Limb (tissue), 2 donors: ENCODE data around the gene FAM170B.

Experiments
- DNase-seq, 2 donors: peaks; one replicate each; pipeline ENCODE4 v3.0.0-alpha.2; 2016; ENCODE audit errors: extremely low spot score in 2 of 2

FAM170B gene

GRCh38 chr10:49106451-49106850, 27.4 kb downstream of the FAM170B start:
- no peak for DNase-seq

DNA sequence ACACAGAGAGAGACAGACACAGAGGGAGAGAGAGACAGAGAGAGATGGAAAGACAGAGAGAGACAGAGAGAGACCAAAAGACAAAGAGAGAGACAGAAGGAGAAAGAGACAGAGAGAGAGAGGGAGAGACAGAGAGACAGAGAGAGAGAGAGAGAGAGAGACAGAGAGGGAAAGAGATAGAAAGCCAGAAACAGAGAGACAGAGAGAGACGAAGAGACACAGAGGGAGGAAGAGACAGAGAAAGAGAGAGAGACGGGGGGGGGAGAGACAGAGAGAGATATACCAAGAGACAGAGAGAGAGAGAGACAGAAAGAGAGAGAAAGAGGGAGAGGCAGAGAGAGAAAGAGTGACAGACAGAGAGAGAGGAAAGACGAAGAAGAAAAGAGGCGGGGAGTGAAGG, 28.7 kb downstream of the FAM170B start:
- DNase-seq: no peak

DNA sequence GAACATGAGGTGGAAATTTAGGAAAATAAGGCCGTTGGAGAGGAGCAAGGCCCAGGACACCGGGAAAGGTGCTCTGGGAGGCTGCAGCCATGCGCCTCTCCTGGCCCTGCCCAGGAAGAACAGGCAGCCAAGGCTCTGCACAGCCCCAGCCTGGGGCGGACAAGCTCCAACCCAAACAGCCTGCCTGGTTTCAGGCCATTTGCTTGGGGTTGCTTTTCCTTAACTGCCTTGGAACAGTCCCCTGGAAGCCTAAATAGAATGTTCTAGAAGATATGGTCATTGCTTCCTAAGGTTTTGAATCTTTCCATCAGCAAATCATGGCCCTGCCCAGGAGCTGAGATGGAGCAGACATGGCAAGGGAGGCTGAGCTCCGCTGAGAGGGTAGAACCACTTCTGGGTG, 29.5 kb downstream of the FAM170B start:
- no peak for DNase-seq

- no peak for DNase-seq
Observed at GRCh38 chr10:49103761-49104160, 30.1 kb downstream of the FAM170B start.

GRCh38 chr10:49099046-49099445, 34.8 kb downstream of the FAM170B start:
- no peak for DNase-seq

DNA sequence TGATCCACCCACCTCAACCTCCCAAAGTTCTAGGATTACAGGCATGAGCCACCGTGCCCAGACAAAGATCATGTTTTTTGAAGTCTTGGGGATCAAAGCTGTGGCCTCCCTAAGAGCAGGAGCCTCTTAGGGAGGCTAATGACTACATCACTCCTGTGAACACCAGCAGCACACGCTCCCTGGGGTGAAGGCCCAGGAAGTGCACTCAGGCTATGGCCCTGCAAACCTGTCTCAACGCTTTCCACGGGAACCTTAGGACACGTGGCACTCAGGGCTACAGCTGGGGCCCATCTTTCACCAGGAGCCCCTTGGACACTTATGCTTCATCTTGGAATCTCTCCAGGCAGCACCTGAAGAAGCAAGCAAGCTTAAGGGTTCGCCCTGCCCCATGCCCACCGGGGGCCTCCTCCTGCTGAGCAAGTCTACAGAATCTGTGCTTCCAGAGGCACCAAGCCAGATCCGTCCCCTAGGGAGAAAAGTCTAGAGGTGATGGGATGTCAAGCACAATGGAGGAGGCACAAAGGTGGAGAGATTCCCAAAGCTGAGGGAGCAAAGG, 36.9 kb downstream of the FAM170B start:
- no peak for DNase-seq

DNA sequence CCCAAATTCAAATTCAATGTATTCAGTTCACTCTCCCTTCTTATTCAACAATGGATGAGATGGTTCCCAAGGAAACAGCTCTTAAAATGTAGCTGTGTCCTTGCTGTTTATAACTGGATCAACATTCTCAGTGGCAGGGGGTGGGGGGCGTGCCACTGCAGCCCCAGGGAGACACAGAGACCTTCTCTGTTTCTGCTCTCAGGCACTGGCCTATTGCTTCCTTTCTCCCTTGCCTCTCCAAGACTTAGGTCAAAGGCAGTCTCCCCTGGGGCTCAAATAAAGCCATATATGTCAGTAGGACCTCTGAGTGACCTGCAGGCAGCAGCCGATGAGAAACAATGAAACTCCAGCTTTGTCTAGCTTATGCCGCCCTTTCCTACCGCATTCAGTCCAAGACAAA, 39.2 kb downstream of the FAM170B start:
- peak in 1 of 2 donors; percentile 29 for DNase-seq

DNA sequence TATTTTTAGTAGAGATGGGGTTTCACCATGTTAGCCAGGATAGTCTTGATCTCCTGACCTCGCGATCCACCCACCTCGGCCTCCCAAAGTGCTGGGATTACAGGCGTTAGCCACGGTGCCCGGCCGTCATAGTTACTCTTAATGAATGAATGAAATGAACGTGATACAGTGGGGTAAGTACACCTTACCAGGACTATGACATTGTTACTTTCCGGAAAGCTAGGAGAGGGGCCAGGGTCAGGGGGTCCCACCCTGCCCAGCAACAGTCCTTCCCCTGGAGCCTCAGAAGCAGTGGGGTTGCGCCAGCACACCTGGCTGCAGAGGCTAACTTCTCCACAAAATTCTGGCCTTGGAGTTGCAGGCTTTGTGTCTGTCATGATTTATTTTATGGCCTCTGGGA, 39.9 kb downstream of the FAM170B start:
- DNase-seq: peak in 1 of 2 donors; percentile 13

GRCh38 chr10:49092477-49092876, 41.3 kb downstream of the FAM170B start:
- DNase-seq: no peak

DNA sequence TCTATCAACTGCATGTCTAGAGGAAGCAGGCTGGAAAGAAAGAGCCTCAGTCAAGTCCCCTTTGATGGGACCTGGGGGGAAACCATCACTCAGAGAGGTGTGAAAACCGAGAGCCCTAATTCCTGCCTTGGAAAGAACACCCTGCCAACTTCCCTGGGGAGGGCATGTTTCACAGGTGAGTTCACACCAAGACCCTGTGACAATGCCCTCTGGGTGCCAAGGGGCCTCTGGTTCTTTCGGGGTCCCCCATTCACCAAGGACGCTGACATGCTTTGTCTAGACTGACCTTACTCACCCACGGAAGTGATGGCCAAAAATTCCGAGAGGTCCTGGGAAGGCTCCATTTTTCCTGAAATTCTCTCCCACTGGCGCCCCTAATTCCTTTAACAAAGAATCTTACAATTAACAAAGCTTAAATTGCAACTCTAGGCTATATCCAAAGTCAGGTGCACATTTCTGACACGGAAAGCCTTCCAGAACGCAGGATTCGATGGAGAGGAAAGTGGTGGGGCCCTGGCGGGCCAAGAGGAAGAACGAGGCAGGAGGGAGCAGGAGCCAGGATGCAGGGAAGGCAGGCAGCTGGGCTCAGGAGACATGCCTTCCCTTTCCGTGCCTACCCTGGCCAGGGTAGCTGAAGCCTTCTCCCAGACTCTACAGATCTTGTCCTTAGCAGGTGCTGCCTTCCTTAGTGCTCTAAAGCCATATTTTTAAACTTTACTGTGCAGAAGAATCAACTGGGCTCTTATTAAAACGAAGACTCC, 42.2 kb downstream of the FAM170B start:
- DNase-seq: no peak

GRCh38 chr10:49090696-49091380, 43.0 kb downstream of the FAM170B start:
- no peak for DNase-seq

DNA sequence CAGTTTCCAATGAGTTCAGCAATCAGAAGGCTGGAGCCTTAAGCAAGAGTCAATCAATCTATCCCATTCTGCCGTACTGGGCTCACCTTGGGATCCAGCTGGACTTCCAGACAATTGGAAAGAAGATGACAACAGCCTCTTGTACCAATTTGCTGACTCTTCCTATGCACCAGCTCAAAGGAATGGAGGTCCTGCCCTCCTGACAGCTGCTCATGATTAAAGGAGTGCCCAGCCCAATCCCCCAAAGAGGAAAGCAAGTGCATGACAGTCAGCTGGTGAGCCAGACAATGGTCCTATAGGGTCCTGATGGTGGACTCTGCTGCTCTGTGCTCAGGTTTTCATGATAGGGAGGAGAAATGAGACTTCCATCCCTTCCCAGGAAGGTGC, 43.6 kb downstream of the FAM170B start:
- no peak for DNase-seq

DNA sequence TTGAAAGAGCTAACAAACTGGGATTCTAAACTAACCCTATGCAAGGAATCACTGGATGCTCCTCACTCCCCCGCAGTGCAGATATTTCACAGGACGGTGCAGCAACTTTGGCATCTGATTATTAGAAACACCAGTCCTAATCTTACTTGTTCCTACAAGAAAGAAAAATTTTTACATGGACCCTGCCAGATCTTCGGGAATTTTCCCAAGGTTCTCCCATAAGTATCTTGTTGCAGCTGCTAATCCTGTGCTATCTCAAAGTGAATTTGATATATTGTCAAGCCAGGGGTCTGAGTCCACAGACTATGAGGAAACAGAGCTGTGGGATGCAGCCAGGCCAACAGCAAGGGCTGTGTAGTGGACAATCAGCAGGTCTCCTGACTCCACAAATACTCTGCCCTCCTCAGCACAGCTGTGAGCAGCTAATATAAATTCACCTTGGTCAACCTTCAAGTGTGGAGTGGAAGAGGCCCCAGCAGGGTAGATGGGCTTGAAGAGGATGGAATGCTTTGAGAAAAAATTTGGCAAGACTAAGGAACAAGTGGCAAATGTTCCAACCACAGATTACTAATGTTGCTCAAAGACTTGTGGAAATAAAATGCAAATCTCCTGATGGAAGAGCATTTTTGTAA, 44.1 kb downstream of the FAM170B start:
- DNase-seq: no peak

DNA sequence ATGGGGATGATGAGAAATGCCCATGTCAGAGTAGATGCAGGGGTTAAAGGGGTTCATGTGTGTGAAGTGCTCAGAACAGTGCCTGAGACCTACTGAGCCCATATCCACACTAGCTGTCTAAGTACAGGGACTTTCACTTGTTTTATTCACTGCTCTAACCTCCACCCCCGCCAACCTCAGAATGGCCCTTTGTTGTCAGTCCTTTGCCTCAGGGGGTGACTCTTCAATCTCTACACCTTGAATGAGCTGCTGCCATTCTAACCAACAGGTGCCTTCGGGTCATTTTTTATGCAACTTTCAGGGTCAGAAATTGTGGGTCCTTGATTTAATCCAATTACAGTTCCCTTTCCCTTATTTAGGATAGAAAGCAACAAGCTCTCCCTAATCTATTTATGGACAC, 44.7 kb downstream of the FAM170B start:
- no peak for DNase-seq

- DNase-seq: no peak
Observed at GRCh38 chr10:49086889-49087288, 46.9 kb downstream of the FAM170B start.

DNA sequence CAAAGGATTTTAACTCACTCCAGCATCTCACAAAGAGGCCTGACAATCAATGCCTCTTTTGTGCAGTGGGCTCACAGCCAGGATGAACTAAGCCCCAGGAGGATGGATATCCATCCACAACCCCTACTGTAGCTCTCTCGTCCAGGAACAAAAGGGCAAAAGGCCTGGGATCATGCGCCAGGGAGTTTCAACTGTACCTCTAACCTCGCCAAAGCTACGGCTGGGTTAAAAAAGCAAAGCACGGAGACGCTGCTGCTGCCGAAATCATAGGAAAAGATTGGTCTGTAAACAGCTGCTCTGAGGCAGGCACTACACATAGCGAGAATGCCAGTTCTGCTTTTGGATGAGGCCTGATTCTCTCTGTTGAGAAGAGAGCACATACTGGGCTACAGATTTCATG, 50.6 kb downstream of the FAM170B start:
- DNase-seq: no peak

GRCh38 chr10:49082766-49083165, 51.1 kb downstream of the FAM170B start:
- DNase-seq: no peak

- DNase-seq: no peak
Observed at GRCh38 chr10:49081547-49082275, 52.1 kb downstream of the FAM170B start.
